Neuronal stem cell (in vitro differentiated cells): ENCODE data around the gene ZNF362.

Experiments
- DNase-seq: peaks from one replicate; pipeline ENCODE4 v3.0.0-alpha.2; 2013; ENCODE audit warnings: low spot score
- H2AFZ ChIP-seq: one replicate; pipeline ENCODE4 v1.6.1; 2013; ENCODE audit warnings: mild to moderate bottlenecking, low read length, inconsistent platforms
- H2AK5ac ChIP-seq: 2 replicates; pipeline ENCODE4 v1.6.1; 2013; ENCODE audit warnings: low read depth, mild to moderate bottlenecking, inconsistent platforms, low read length, moderate library complexity, mixed read lengths
- H2BK120ac ChIP-seq: 2 replicates; pipeline ENCODE4 v1.6.1; 2013; ENCODE audit warnings: low read depth, mild to moderate bottlenecking, inconsistent platforms, low read length, moderate library complexity, mixed read lengths
- H2BK12ac ChIP-seq: one replicate; pipeline ENCODE4 v1.6.1; 2013; ENCODE audit warnings: low read length, inconsistent platforms
- H2BK15ac ChIP-seq: 2 replicates; pipeline ENCODE4 v1.6.1; 2013; ENCODE audit warnings: mild to moderate bottlenecking, low read length, inconsistent platforms, mixed read lengths
- H2BK5ac ChIP-seq: one replicate; pipeline ENCODE4 v1.6.1; 2013; ENCODE audit warnings: inconsistent platforms, mild to moderate bottlenecking, low read length, moderate library complexity
- H3K14ac ChIP-seq: one replicate; pipeline ENCODE4 v1.6.1; 2013; ENCODE audit warnings: low read length, inconsistent platforms
- H3K18ac ChIP-seq: 2 replicates; pipeline ENCODE4 v1.6.1; 2013; ENCODE audit warnings: low read length, inconsistent platforms
- H3K23ac ChIP-seq: 2 replicates; pipeline ENCODE4 v1.6.1; 2013; ENCODE audit warnings: low read depth, mild to moderate bottlenecking, mixed read lengths, low read length, inconsistent platforms; ENCODE audit not compliant: poor library complexity
- H3K27ac ChIP-seq: replicated peaks from 3 replicates; pipeline ENCODE4 v1.5.1; 2013; ENCODE audit warnings: low read length, inconsistent platforms
- H3K27me3 ChIP-seq, 3 experiments: 2 replicates each; pipeline ENCODE4 v1.6.1; 2013; ENCODE audit warnings: low read length in 3 of 3, mild to moderate bottlenecking in 2 of 3, inconsistent platforms in 1 of 3, low read depth in 1 of 3, mixed read lengths in 1 of 3, moderate library complexity in 1 of 3; ENCODE audit not compliant: control insufficient read depth in 3 of 3, insufficient read depth in 3 of 3
- H3K36me3 ChIP-seq, 2 donors: replicated peaks in 1 of 2; 2 replicates each; pipeline ENCODE4 v1.6.1; 2013; ENCODE audit warnings: low read length in 2 of 2; ENCODE audit not compliant: control insufficient read depth in 2 of 2, insufficient read depth in 2 of 2
- H3K4ac ChIP-seq: 2 replicates; pipeline ENCODE4 v1.6.1; 2013; ENCODE audit warnings: inconsistent platforms, mild to moderate bottlenecking, low read length, moderate library complexity
- H3K4me1 ChIP-seq, 2 donors: 1 replicate in 1 of 2; 2 replicates in 1 of 2; pipeline ENCODE4 v1.6.1; 2013; ENCODE audit warnings: low read length in 2 of 2, low read depth in 1 of 2; ENCODE audit not compliant: control insufficient read depth in 2 of 2, insufficient read depth in 1 of 2
- H3K4me2 ChIP-seq: one replicate; pipeline ENCODE4 v1.6.1; 2013; ENCODE audit warnings: mild to moderate bottlenecking, low read length, inconsistent platforms; ENCODE audit not compliant: insufficient read depth, poor library complexity, severe bottlenecking
- H3K4me3 ChIP-seq, 2 donors: 2 replicates each; pipeline ENCODE4 v1.5.1; 2013; ENCODE audit warnings: low read length in 2 of 2, mild to moderate bottlenecking in 2 of 2, inconsistent platforms in 1 of 2, moderate library complexity in 1 of 2
- H3K79me1 ChIP-seq: one replicate; pipeline ENCODE4 v1.6.1; 2013; ENCODE audit warnings: low read depth, mild to moderate bottlenecking, inconsistent platforms, low read length, moderate library complexity
- H3K9ac ChIP-seq: one replicate; pipeline ENCODE4 v1.6.1; 2013; ENCODE audit warnings: mild to moderate bottlenecking, low read depth, low read length, inconsistent platforms; ENCODE audit not compliant: poor library complexity
- H3K9me3 ChIP-seq, 2 donors: replicated peaks in 1 of 2; 2 replicates each; pipeline versions ENCODE3 to v1.6.1; 2013; ENCODE audit warnings: low read length in 2 of 2, mild to moderate bottlenecking in 2 of 2, inconsistent platforms in 1 of 2, low read depth in 1 of 2, mixed read lengths in 1 of 2, moderate library complexity in 1 of 2; ENCODE audit not compliant: control insufficient read depth in 2 of 2, insufficient read depth in 1 of 2
- H4K8ac ChIP-seq: one replicate; pipeline ENCODE4 v1.6.1; 2013; ENCODE audit warnings: low read depth, mild to moderate bottlenecking, inconsistent platforms, low read length, moderate library complexity
- H4K91ac ChIP-seq: one replicate; pipeline ENCODE4 v1.6.1; 2013; ENCODE audit warnings: low read length, low read depth, mild to moderate bottlenecking, inconsistent platforms; ENCODE audit not compliant: poor library complexity
- WGBS, 2 donors: extraction: QIAGEN DNeasy Blood & Tissue Kit; methylation state at CpG; one replicate each; pipeline ENCODE4 v1.1.7; 2013; ENCODE audit warnings: missing lambda C conversion rate in 2 of 2, mixed read lengths in 1 of 2; ENCODE audit not compliant: insufficient read length in 2 of 2, insufficient replicate concordance in 1 of 2; ENCODE audit errors: extremely low coverage in 2 of 2; 5-methylcytosine and 5-hydroxymethylcytosine counted together

ZNF362 gene

GRCh38 chr1:33220676-33221384 is 35.5 kb upstream of the ZNF362 start:
- no peak for DNase-seq
- H3K14ac ChIP-seq: no peak overlapping the region
- H2AFZ ChIP-seq: no peak overlapping the region
- peaks cover 1% of the 10 kb centered on the region for H3K79me1 ChIP-seq
- no peaks in the 10 kb centered on the region for H3K27me3 ChIP-seq
- no peak overlapping the region for H2BK15ac ChIP-seq
- no CpG with 5 or more reads among the region's 12 CpGs for WGBS, 2 donors
- no peak overlapping the region for H2BK5ac ChIP-seq
- H2BK120ac ChIP-seq: no peak overlapping the region
- H3K36me3 ChIP-seq: no peaks in the 10 kb centered on the region
- H3K18ac ChIP-seq: no peak overlapping the region
- no peak overlapping the region for H3K27ac ChIP-seq
- H2BK12ac ChIP-seq: no peak overlapping the region
- H3K4me2 ChIP-seq: no peak overlapping the region
- peaks cover 0 to 2% of the 10 kb centered on the region in 2 donors for H3K4me1 ChIP-seq
- no peak overlapping the region for H3K23ac ChIP-seq
- no peak overlapping the region for H2AK5ac ChIP-seq
- H3K9me3 ChIP-seq: peaks cover 2 to 6% of the 10 kb centered on the region in 2 donors
- no peak overlapping the region for H3K4me3 ChIP-seq
- H3K4ac ChIP-seq: no peak overlapping the region
- no peak overlapping the region for H4K91ac ChIP-seq
- H3K9ac ChIP-seq: no peak overlapping the region
- no peak overlapping the region for H4K8ac ChIP-seq

GRCh38 chr1:33221385-33221758 is 34.9 kb upstream of the ZNF362 start:
- Histone ChIP-seq H3K4me1 (peaks cover 0 to 2% of the 10 kb centered on the region in 2 donors), H2BK12ac (no peak overlapping the region), H3K4me2 (no peak overlapping the region), H2BK15ac (no peak overlapping the region), H3K4me3 (no peak overlapping the region), H3K36me3 (no peaks in the 10 kb centered on the region), H2BK5ac (no peak overlapping the region), H3K14ac (no peak overlapping the region), H4K91ac (no peak overlapping the region), H3K9ac (no peak overlapping the region), H3K9me3 (peaks cover 2 to 6% of the 10 kb centered on the region in 2 donors), H2AK5ac (no peak overlapping the region), H2BK120ac (no peak overlapping the region), H4K8ac (no peak overlapping the region), H3K27me3 (no peaks in the 10 kb centered on the region), H3K23ac (no peak overlapping the region), H2AFZ (no peak overlapping the region), H3K27ac (no peak overlapping the region), H3K4ac (no peak overlapping the region), H3K79me1 (peaks cover 1% of the 10 kb centered on the region), H3K18ac (no peak overlapping the region)
- no CpG with 5 or more reads among the region's 2 CpGs for WGBS, 2 donors
- no peak for DNase-seq

GRCh38 chr1:33222381-33222780 is 33.9 kb upstream of the ZNF362 start:
- Histone ChIP-seq H3K27ac (no peak overlapping the region), H3K18ac (no peak overlapping the region), H3K27me3 (no peaks in the 10 kb centered on the region), H2AFZ (no peak overlapping the region), H3K4me2 (no peak overlapping the region), H3K9me3 (peaks cover 2 to 6% of the 10 kb centered on the region in 2 donors), H2BK120ac (no peak overlapping the region), H3K4me3 (no peak overlapping the region), H4K91ac (no peak overlapping the region), H3K9ac (no peak overlapping the region), H3K4ac (no peak overlapping the region), H3K4me1 (peaks cover 0 to 2% of the 10 kb centered on the region in 2 donors), H3K79me1 (peaks cover 1% of the 10 kb centered on the region), H2BK15ac (no peak overlapping the region), H2AK5ac (no peak overlapping the region), H3K14ac (no peak overlapping the region), H2BK5ac (no peak overlapping the region), H3K36me3 (no peaks in the 10 kb centered on the region), H2BK12ac (no peak overlapping the region), H4K8ac (no peak overlapping the region), H3K23ac (no peak overlapping the region)
- no CpG with 5 or more reads among the region's 1 CpG for WGBS, 2 donors
- no peak for DNase-seq

GRCh38 chr1:33224166-33224707 is 32.1 kb upstream of the ZNF362 start:
- H3K27ac ChIP-seq: no peak overlapping the region
- H3K4ac ChIP-seq: no peak overlapping the region
- H3K27me3 ChIP-seq: no peaks in the 10 kb centered on the region
- H2BK12ac ChIP-seq: no peak overlapping the region
- no peaks in the 10 kb centered on the region for H3K36me3 ChIP-seq
- H3K14ac ChIP-seq: no peak overlapping the region
- no peak overlapping the region for H4K8ac ChIP-seq
- no peak overlapping the region for H2BK5ac ChIP-seq
- H2BK15ac ChIP-seq: no peak overlapping the region
- no peak overlapping the region for H2AFZ ChIP-seq
- no peak overlapping the region for H4K91ac ChIP-seq
- H3K4me1 ChIP-seq: peaks cover 2 to 4% of the 10 kb centered on the region in 2 donors
- H3K18ac ChIP-seq: no peak overlapping the region
- no peak overlapping the region for H3K9ac ChIP-seq
- no peak overlapping the region for H3K4me2 ChIP-seq
- no peak overlapping the region for H3K23ac ChIP-seq
- H2AK5ac ChIP-seq: no peak overlapping the region
- H3K4me3 ChIP-seq: no peak overlapping the region
- no peak overlapping the region for H2BK120ac ChIP-seq
- H3K9me3 ChIP-seq: peaks cover 2 to 6% of the 10 kb centered on the region in 2 donors
- H3K79me1 ChIP-seq: peaks cover 1% of the 10 kb centered on the region
- WGBS, 2 donors: no CpG with 5 or more reads among the region's 2 CpGs
- no peak for DNase-seq
